GM19240 (cell line): ENCODE measurements around the gene TMPO.
"Not testable (repeated sequence)": the region's sequence is repeated elsewhere in the genome, so short reads cannot be mapped to it uniquely, and the experiment has no call there.

ENCODE experiments used
- DNase-seq: peaks from one replicate; pipeline ENCODE4 v3.0.0; 2011; ENCODE audit warnings: low spot score; ENCODE audit not compliant: insufficient read length

TMPO gene

GRCh38 chr12:98509063-98509462, 6.3 kb upstream of the TMPO start:
- DNase-seq = no peak

GRCh38 chr12:98511806-98512205, 3.6 kb upstream of the TMPO start:
- not testable (repeated sequence) for DNase-seq

- no peak for DNase-seq
These were observed 1.7 kb upstream of the TMPO start for GRCh38 chr12:98513379-98514322.

GRCh38 chr12:98514982-98515286, 456 bp upstream of the TMPO start:
- DNase-seq = no peak

- no peak for DNase-seq
These were observed 902 bp downstream of the TMPO start for GRCh38 chr12:98516111-98516873.

- no peak for DNase-seq
These were observed 4.0 kb downstream of the TMPO start for GRCh38 chr12:98519257-98519907.

GRCh38 chr12:98530068-98530467, 14.7 kb downstream of the TMPO start:
- no peak for DNase-seq

GRCh38 chr12:98532687-98533304, 17.4 kb downstream of the TMPO start:
- no peak for DNase-seq

GRCh38 chr12:98533723-98534251, 18.4 kb downstream of the TMPO start:
- DNase-seq = no peak

GRCh38 chr12:98538031-98538430, 22.6 kb downstream of the TMPO start:
- DNase-seq = no peak

GRCh38 chr12:98543701-98544100, 28.3 kb downstream of the TMPO start:
- DNase-seq = no peak

GRCh38 chr12:98544751-98545150, 29.4 kb downstream of the TMPO start:
- DNase-seq = no peak

- DNase-seq = no peak
These were observed 34.2 kb downstream of the TMPO start for GRCh38 chr12:98549371-98550110.

GRCh38 chr12:98551787-98552186, 36.4 kb downstream of the TMPO start:
- DNase-seq = no peak

GRCh38 chr12:98558097-98558496, 42.7 kb downstream of the TMPO start:
- not testable (repeated sequence) for DNase-seq

GRCh38 chr12:98559666-98560065, 44.3 kb downstream of the TMPO start:
- no peak for DNase-seq

GRCh38 chr12:98561846-98562245, 46.5 kb downstream of the TMPO start:
- no peak for DNase-seq

GRCh38 chr12:98572010-98572409, 56.6 kb downstream of the TMPO start:
- no peak for DNase-seq

- DNase-seq = no peak
These were observed 58.7 kb downstream of the TMPO start for GRCh38 chr12:98574110-98574509.

GRCh38 chr12:98575013-98575412, 59.6 kb downstream of the TMPO start:
- DNase-seq = no peak

- not testable (repeated sequence) for DNase-seq
These were observed 61.4 kb downstream of the TMPO start for GRCh38 chr12:98576795-98577194.
